ENCODE results near the gene SLC35F2. TPM values are rescaled to one million over a fixed set of nuclear protein-coding genes. Genes with fewer than 3 reads are reported as not detected.

The SLC35F2 gene
- total and polyA plus RNA-seq, 11 donors, result 0.22 to 2.1 (median 1.1) TPM

DNA sequence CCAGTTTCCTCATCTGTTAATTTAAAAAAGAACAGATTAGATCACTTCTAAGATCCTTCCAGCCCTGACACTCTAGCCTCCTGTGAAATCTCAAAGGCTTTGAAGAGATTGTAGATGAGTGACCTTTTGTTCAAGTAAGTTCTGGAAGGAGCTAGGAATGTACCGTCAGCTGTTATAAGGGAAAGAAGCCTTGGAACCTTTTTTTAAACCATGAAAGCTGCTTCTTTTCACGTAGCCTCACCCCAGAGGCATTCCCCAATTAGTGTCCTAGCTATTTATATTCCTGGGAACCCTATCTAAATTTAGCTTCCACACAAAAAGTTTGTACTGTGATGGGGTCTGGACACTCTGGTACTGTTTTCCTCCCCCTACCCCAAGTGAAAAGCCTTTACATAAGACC lies 111.0 kb downstream of the SLC35F2 start:
- TF ChIP-seq, protein P1, sequence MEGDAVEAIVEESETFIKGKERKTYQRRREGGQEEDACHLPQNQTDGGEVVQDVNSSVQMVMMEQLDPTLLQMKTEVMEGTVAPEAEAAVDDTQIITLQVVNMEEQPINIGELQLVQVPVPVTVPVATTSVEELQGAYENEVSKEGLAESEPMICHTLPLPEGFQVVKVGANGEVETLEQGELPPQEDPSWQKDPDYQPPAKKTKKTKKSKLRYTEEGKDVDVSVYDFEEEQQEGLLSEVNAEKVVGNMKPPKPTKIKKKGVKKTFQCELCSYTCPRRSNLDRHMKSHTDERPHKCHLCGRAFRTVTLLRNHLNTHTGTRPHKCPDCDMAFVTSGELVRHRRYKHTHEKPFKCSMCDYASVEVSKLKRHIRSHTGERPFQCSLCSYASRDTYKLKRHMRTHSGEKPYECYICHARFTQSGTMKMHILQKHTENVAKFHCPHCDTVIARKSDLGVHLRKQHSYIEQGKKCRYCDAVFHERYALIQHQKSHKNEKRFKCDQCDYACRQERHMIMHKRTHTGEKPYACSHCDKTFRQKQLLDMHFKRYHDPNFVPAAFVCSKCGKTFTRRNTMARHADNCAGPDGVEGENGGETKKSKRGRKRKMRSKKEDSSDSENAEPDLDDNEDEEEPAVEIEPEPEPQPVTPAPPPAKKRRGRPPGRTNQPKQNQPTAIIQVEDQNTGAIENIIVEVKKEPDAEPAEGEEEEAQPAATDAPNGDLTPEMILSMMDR (IDR thresholded peaks at IDR 0.05), result no peak
- no peak for TF ChIP-seq POLR2A (IDR thresholded peaks at IDR 0.05)
- no peaks in the 10 kb centered on the region for H3K9me3 ChIP-seq
- peak in 2 of 4 donors; percentile 20 to 47 for ATAC-seq
- peaks cover 0 to 7% (median 0%) of the 10 kb centered on the region in 9 donors for H3K27me3 ChIP-seq
- H3K4me1 ChIP-seq, result no peaks in the 10 kb centered on the region
- H3K4me3 ChIP-seq, result no peak overlapping the region
- 5 to 21% (median 19%) methylated on average over 2 of the region's 2 CpGs for WGBS, 4 donors
- intact Hi-C loops (cut with DNase I), result no loop called here
- DNase-seq, result no peak
- H3K27ac ChIP-seq, result no peak overlapping the region
- H3K36me3 ChIP-seq, result no peaks in the 10 kb centered on the region

DNA sequence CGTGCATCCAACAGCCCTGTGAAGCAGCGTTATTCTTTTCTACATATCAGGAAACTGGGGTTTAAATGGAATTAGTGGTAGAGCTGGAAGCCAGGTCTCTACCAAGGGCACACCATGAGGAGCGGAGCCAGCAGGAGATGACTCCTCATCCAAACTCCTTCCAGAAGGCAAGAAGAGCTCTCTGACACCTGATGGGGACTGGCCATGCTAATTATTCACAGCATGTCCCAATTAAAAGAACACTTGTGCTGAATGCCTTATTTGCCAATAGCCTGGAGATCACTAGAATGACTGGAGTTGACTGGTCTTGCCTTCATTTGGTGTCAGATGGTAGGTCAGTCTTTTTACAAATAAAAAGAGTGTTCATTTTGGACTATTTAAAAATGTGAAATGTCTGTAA lies 113.9 kb downstream of the SLC35F2 start:
- ATAC-seq (no peak), DNase-seq (no peak)
- TF ChIP-seq, protein P1 (IDR thresholded peaks at IDR 0.05), result no peak
- TF ChIP-seq POLR2A (IDR thresholded peaks at IDR 0.05), result no peak
- Histone ChIP-seq H3K36me3 (no peaks in the 10 kb centered on the region), H3K27ac (no peak overlapping the region), H3K9me3 (peaks cover 0 to 6% (median 0%) of the 10 kb centered on the region in 12 donors), H3K27me3 (peaks cover 0 to 8% (median 0%) of the 10 kb centered on the region in 9 donors), H3K4me1 (no peaks in the 10 kb centered on the region), H3K4me3 (no peak overlapping the region)
- intact Hi-C loops (cut with DNase I), result no loop called here
- 66 to 86% (median 76%) methylated on average over 3 of the region's 3 CpGs for WGBS, 4 donors

DNA sequence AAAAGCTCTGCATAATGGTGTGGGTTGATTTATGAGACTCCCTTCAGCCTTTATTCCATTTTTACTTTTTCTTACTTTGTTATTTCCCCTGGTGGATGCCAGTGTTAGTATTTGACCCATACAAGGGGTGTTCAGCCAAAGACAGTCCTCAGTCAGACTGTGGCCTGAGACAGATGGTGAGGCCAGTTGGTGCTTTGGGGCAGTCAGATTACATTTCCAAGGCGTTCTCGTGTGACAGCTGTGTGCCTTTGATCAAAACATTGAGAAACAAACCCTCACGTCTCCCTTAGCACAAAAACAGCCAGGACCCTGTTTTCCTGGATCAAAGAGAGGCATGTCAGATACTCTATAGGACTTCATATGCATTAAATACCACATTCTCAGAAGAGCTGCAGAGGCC lies 115.4 kb downstream of the SLC35F2 start:
- TF ChIP-seq, protein P1 (IDR thresholded peaks at IDR 0.05), result no peak
- no peak for TF ChIP-seq POLR2A (IDR thresholded peaks at IDR 0.05)
- peaks cover 0 to 9% (median 0%) of the 10 kb centered on the region in 12 donors for H3K9me3 ChIP-seq
- H3K4me3 ChIP-seq, result no peak overlapping the region
- no peaks in the 10 kb centered on the region for H3K36me3 ChIP-seq
- 43 to 61% (median 54%) methylated on average over 3 of the region's 3 CpGs for WGBS, 4 donors
- ATAC-seq (no peak), DNase-seq (no peak)
- H3K27me3 ChIP-seq, result peaks cover 0 to 8% (median 0%) of the 10 kb centered on the region in 9 donors
- no peak overlapping the region for H3K27ac ChIP-seq
- H3K4me1 ChIP-seq, result no peaks in the 10 kb centered on the region
- intact Hi-C loops (cut with DNase I), result no loop called here

DNA sequence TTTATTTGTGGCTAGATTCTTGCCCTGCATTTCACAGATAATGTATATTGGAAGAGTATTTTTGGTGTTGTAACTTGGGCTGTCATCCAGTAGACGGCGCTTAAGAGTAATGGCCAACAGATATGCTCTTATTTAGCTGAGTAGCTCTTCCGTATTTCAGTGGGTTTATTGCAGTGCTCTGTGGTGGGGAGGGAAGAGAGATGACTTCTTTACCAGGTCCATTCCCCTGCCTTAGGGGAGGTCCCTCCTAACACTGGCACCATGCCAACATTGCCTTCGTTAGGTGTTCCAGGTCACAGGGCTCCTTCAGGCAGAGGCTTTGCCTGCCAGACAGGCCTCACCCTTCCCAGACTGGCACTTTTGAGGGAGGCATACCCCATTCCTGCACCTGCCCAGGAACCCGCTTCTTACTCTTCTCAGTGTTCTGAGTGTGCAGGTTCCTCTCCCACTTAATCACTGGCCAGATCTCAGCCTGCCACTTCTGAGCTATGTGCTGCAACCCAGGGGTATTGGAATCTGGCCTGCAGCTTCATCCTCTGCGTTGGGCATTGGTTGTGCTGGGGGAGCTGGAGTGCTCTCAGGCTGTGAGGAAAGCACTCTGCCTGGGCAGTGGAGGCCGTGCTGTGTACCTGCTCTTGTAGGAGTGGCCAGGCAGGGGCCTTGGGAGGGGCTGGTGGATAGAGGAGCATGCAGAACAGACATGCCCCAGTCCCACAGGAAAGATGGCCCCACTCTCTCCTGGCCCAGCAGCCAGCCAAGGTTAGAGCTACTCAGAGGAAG lies 117.4 kb downstream of the SLC35F2 start:
- 44 to 52% (median 47%) methylated on average over 6 to 7 of the region's 7 CpGs for WGBS, 4 donors
- TF ChIP-seq, protein P1 (IDR thresholded peaks at IDR 0.05), result peak in 10 of 12 donors; percentile 14 to 55 (median 30)
- TF ChIP-seq POLR2A (IDR thresholded peaks at IDR 0.05), result no peak
- intact Hi-C loops (cut with DNase I), result no loop called here
- Histone ChIP-seq H3K36me3 (no peaks in the 10 kb centered on the region), H3K4me3 (no peak overlapping the region), H3K4me1 (no peaks in the 10 kb centered on the region), H3K9me3 (peaks cover 0 to 9% (median 0%) of the 10 kb centered on the region in 12 donors), H3K27me3 (peaks cover 0 to 8% (median 0%) of the 10 kb centered on the region in 9 donors), H3K27ac (no peak overlapping the region)
- no peak for ATAC-seq
- no peak for DNase-seq

Other genes with a start within 250 kb of the SLC35F2 start
- gene SLN, start 146.7 kb downstream of the SLC35F2 start, total RNA-seq, result 10 to 100 TPM in 1 of 9 donors, 1 to 10 TPM in 8; 1.1 to 27.6 (median 2.6) TPM
- gene SLN, start 146.7 kb downstream of the SLC35F2 start, polyA plus RNA-seq, result 10 to 100 TPM in 1 of 2 donors, 1 to 10 TPM in 1; 1.8 to 64.8 TPM
- 1 to 10 TPM in 2 of 9 donors, under 1 TPM in 6, not detected in 1; 0.20 to 4.7 (median 0.34) TPM for gene RAB39A, start 69.7 kb upstream of the SLC35F2 start, total RNA-seq
- under 1 TPM in 1 of 2 donors, not detected in 1; 0.19 TPM for gene RAB39A, start 69.7 kb upstream of the SLC35F2 start, polyA plus RNA-seq
- 10 to 100 TPM; 22.0 to 46.0 (median 36.8) TPM for gene CUL5, start 150.1 kb upstream of the SLC35F2 start, total RNA-seq
- gene CUL5, start 150.1 kb upstream of the SLC35F2 start, polyA plus RNA-seq, result 10 to 100 TPM in 1 of 2 donors, 1 to 10 TPM in 1; 6.0 to 12.1 TPM